HAP-1 (cell line): ENCODE data around the gene TANK.
"Not testable (repeated sequence)": the region's sequence is repeated elsewhere in the genome, so short reads cannot be mapped to it uniquely, and the experiment has no call there.

Source experiments
- DNase-seq, 2 experiments: peaks; one replicate each; pipeline ENCODE4 v3.0.0-alpha.2; 2016 to 2020; ENCODE audit warnings: low spot score in 2 of 2
- H3K27me3 ChIP-seq: fragments of 250-450 bp; sonication (Bioruptor Pico); 2 replicates; pipeline ENCODE4 v1.5.1; 2020; ENCODE audit warnings: low read depth, mild to moderate bottlenecking, moderate library complexity
- H3K36me3 ChIP-seq: fragments of 250-450 bp; sonication (Bioruptor Pico); replicated peaks from 2 replicates; pipeline ENCODE4 v1.5.1; 2020; ENCODE audit warnings: mild to moderate bottlenecking
- H3K4me1 ChIP-seq: fragments of 250-450 bp; sonication (Bioruptor Pico); 2 replicates; pipeline ENCODE4 v1.5.1; 2020; ENCODE audit warnings: mild to moderate bottlenecking
- H3K4me3 ChIP-seq: fragments of 250-450 bp; sonication (Bioruptor Pico); 2 replicates; pipeline ENCODE4 v1.5.1; 2020; ENCODE audit warnings: mild to moderate bottlenecking, moderate library complexity
- H3K9me3 ChIP-seq: fragments of 250-450 bp; sonication (Bioruptor Pico); 2 replicates; pipeline ENCODE4 v1.5.1; 2020; ENCODE audit warnings: mild to moderate bottlenecking, moderate library complexity
- in situ Hi-C: fragments of 300-500 bp; cut with MboI; formaldehyde crosslinking; loops from 3 replicates; pipeline ENCODE4 v1.14.3; 2020; ENCODE audit warnings: low sequenced_read_pairs, inconsistent platforms, mixed read lengths

Gene TANK

DNA sequence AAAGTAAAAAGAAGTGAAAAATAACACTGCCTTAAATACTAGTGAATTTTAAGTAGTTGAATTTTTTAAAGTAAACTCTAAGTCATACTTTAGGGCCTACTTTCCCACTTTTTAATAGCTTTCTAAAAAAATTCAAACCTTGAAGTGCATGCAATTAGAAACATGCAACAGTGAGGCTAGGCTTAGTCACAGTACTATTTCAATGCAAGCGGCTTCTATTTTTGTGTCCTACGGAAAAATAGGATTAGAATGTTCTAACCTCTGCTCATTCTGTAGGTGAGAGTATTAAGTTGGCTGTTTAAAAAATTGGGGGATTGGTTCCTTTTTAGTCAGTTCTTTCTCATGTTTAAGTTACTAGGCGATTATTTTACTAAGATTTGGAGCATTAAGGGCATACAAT is 108.9 kb downstream of the TANK start:
- no peaks in the 10 kb centered on the region for H3K36me3 ChIP-seq
- no peaks in the 10 kb centered on the region for H3K9me3 ChIP-seq
- DNase-seq = no peak
- no peak overlapping the region for H3K4me3 ChIP-seq
- no peaks in the 10 kb centered on the region for H3K4me1 ChIP-seq
- in situ Hi-C loops = no loop called here
- H3K27me3 ChIP-seq = no peaks in the 10 kb centered on the region

DNA sequence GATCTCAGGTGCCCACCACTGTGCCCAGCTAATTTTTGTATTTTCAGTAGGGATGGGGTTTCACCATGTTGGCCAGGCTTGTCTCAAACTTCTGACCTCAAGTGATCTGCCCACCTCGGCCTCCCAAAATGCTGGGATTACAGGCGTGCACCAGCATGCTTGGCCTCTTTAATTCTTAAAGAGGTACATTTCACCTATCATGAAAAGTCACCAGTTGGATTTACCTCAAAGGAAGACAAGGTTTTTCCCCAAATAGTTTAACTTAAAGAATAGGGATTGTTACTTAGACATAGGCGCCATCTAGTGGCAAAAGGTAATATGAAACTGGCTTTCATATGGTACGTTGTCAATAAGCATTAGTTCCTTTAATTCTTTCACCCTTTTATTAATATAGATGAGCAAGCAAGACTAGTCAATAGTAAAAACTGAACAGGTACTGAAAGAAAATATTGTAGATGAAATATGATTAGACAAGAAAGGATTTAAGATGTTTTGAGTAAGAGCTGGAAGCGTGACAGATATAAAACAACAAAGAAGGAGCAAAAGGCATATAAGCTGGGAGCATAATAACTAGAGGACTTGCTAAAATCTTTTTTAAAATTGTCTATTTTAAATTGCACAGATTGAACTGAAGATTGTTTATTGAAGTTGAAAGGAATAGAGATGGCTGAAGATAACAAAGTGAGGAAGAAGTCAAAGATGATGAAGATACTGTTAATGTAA is 113.0 kb downstream of the TANK start:
- H3K4me1 ChIP-seq = no peaks in the 10 kb centered on the region
- no peaks in the 10 kb centered on the region for H3K9me3 ChIP-seq
- peak; percentile 49 to 59 for DNase-seq
- no peaks in the 10 kb centered on the region for H3K36me3 ChIP-seq
- H3K27me3 ChIP-seq = no peaks in the 10 kb centered on the region
- no peak overlapping the region for H3K4me3 ChIP-seq
- in situ Hi-C loops = no loop called here

GRCh38 chr2:161278564-161279229 is 118.5 kb downstream of the TANK start:
- not testable (repeated sequence) for H3K4me3 ChIP-seq, H3K36me3 ChIP-seq, H3K9me3 ChIP-seq, H3K27me3 ChIP-seq, H3K4me1 ChIP-seq
- in situ Hi-C loops = loop anchor here (25.0 kb wide), 1 partner anchor 284 kb away; no protein-coding TSS in a partner anchor
- DNase-seq = peak in 1 of 2 experiments; percentile 5

- H3K36me3 ChIP-seq, H3K4me3 ChIP-seq, H3K9me3 ChIP-seq, DNase-seq, H3K4me1 ChIP-seq, H3K27me3 ChIP-seq: not testable (repeated sequence)
- in situ Hi-C loops = loop anchor here (25.0 kb wide), 1 partner anchor 283 kb away; no protein-coding TSS in a partner anchor
Measured at GRCh38 chr2:161279230-161279815, 119.1 kb downstream of the TANK start.

GRCh38 chr2:161280906-161281323 is 120.7 kb downstream of the TANK start:
- H3K9me3 ChIP-seq, H3K36me3 ChIP-seq, H3K4me3 ChIP-seq, H3K27me3 ChIP-seq, H3K4me1 ChIP-seq: not testable (repeated sequence)
- in situ Hi-C loops = loop anchor here (25.0 kb wide), 1 partner anchor 281 kb away; no protein-coding TSS in a partner anchor
- peak; percentile 20 to 49 for DNase-seq

DNA sequence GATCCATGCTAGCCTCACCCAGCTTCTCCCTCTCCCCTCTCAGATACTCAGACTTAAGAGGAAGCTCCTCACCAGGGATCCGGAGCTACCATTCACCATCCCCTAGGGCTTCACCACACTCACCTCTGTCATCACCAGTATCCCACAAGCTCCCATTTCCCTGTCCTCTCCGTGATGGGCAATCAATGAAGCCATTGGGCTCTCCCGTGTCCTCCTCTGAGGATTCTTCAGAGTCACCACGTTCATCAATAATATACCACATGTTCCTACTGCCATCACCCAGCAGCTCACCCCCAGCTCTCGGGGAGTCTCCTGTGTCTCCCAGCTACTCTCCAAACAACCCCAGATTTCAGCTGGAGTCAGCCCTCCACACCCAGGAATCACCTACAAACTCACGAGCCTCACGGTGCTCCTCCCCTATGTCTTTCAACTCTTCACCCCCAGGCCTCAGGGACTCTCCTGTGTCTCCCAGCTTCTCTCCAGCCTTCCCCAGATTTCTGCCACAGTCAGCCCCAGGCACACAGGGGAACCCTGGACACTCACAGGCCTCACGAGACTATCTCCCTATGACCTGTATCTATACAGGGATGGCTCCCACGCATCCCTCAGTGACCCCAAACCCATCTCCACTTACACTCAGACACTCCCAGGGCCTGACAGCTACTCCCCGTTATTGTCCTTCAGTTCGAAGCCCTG is 121.5 kb downstream of the TANK start:
- H3K27me3 ChIP-seq, DNase-seq, H3K4me1 ChIP-seq, H3K4me3 ChIP-seq, H3K36me3 ChIP-seq, H3K9me3 ChIP-seq: not testable (repeated sequence)
- in situ Hi-C loops = loop anchor here (25.0 kb wide), 1 partner anchor 281 kb away; no protein-coding TSS in a partner anchor

DNA sequence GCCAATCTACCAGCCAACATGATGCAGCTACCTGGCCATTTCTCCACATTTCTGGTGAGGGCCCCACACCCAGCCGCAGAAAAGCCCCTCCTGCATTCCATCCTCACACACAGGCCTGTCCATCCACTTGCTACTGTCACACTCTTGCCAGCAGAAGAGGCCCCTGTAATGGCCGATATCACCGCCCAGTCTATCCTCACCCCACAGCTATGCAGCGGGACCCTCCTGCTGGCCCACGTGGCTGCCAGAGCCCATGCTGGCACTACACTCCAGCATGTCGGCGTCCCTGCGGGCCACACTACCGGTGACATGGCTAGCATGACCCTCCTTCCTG is 122.0 kb downstream of the TANK start:
- H3K36me3 ChIP-seq, H3K4me3 ChIP-seq, H3K4me1 ChIP-seq, DNase-seq, H3K27me3 ChIP-seq, H3K9me3 ChIP-seq: not testable (repeated sequence)
- in situ Hi-C loops = loop anchor here (25.0 kb wide), 1 partner anchor 280 kb away; no protein-coding TSS in a partner anchor

DNA sequence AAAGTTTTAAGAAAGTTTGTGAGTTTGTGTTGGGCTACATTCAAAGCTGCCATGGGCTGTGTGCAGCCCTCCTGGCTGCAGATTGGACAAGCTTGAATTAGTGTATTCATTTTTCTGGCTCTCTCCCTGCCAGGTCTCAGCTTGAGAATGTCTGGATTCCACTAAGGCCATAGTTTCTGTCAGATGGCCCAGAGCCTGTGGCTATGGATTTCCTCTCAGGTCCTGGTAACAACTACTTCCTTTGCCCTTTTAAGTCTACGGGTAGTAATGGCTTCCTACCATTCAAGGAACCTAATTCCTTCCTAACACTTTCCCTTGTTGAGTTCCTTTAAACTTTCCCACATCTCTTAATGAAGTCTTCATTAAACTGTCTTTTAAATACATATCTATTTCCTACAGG is 123.7 kb downstream of the TANK start:
- in situ Hi-C loops = loop anchor here (25.0 kb wide), 1 partner anchor 278 kb away; no protein-coding TSS in a partner anchor
- no peaks in the 10 kb centered on the region for H3K27me3 ChIP-seq
- no peaks in the 10 kb centered on the region for H3K36me3 ChIP-seq
- no peak overlapping the region for H3K4me3 ChIP-seq
- DNase-seq = no peak
- no peaks in the 10 kb centered on the region for H3K9me3 ChIP-seq
- no peaks in the 10 kb centered on the region for H3K4me1 ChIP-seq
